Fibroblast of villous mesenchyme (primary cell): ENCODE results near the gene AHDC1. TPM values are rescaled to one million over a fixed set of nuclear protein-coding genes. Genes with fewer than 3 reads are reported as not detected.

Experiments
- DNase-seq: peaks from one replicate; pipeline ENCODE4 v3.0.0-alpha.2; 2010; ENCODE audit warnings: low read depth
- H3K4me3 ChIP-seq: 2 replicates; pipeline ENCODE4 v1.5.1; 2011; ENCODE audit warnings: low read depth, mild to moderate bottlenecking, low read length
- total RNA-seq: library from RNA; depleted of rRNA; stranded (reverse); fragments of >200 nt; gene quantifications from 2 replicates; pipeline ENCODE4 v1.2.3, GENCODE V29; 2012
- TF ChIP-seq, protein P1 (sequence below): IDR thresholded peaks from 2 replicates; pipeline ENCODE4 v1.5.1; 2012; ENCODE audit warnings: low read depth, mild to moderate bottlenecking, low read length; ENCODE audit not compliant: insufficient read depth

AHDC1 gene
- total RNA-seq, 1 donor: 22.5 TPM

DNA sequence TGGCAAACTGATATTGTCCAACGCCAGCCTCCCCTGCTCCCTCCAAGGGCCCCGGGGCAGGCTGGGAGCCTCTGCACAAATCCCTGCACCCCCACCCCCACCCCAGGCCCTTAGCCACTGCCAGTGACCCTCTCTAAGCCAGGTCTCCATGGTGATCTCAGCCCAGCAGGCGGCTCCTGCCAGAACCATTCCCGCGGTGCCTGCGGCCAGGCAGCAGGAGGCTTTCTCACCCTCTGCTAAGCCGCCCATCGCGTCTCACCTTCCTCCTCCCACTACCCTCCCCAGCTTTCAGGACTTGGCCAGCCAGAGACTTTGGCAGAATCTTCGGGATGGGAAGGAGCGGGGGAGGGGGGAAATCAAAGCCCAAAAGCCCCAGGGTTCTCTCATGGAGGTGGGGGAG lies 67.2 kb downstream of the AHDC1 start:
- no peak overlapping the region for H3K4me3 ChIP-seq
- TF ChIP-seq, protein P1, sequence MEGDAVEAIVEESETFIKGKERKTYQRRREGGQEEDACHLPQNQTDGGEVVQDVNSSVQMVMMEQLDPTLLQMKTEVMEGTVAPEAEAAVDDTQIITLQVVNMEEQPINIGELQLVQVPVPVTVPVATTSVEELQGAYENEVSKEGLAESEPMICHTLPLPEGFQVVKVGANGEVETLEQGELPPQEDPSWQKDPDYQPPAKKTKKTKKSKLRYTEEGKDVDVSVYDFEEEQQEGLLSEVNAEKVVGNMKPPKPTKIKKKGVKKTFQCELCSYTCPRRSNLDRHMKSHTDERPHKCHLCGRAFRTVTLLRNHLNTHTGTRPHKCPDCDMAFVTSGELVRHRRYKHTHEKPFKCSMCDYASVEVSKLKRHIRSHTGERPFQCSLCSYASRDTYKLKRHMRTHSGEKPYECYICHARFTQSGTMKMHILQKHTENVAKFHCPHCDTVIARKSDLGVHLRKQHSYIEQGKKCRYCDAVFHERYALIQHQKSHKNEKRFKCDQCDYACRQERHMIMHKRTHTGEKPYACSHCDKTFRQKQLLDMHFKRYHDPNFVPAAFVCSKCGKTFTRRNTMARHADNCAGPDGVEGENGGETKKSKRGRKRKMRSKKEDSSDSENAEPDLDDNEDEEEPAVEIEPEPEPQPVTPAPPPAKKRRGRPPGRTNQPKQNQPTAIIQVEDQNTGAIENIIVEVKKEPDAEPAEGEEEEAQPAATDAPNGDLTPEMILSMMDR: no peak
- DNase-seq: peak; percentile 82

DNA sequence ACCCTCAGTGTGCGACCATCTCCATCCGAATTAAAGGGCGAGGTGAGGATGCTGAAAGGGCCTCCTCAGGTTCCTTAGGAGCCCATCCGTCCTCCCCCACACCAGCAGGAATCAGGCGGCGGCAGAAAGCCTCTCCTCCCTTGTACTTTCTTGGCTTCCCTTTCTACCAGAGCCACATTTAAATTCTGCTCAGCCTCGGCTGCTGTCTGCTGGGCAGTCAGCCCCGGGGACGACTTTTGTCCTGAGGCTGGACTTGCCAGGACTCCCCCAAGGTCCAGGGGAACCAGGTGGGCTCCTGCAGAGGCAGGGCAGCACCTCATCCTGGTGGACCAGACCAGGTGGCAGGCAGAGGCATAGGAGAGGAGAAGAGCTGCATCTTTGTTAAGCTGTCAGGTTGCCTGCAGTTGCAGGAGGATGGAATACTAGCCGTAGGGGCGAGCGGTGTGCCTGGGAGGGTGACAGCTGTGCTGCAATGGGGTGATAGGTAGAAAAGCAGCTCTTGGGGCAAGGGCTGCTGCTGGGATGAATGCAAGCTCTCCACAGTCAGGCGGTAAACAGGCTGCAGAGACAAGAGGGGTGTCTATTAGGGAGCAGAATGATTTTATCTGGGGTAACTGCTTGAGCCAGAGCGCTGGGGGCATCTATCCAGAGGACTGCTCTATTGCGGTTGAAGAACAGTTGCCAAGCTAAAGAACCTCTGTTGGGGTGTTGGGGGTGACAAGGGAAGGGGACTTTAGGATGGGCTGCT lies 67.8 kb downstream of the AHDC1 start:
- TF ChIP-seq, protein P1: no peak
- H3K4me3 ChIP-seq: no peak overlapping the region
- DNase-seq: no peak

DNA sequence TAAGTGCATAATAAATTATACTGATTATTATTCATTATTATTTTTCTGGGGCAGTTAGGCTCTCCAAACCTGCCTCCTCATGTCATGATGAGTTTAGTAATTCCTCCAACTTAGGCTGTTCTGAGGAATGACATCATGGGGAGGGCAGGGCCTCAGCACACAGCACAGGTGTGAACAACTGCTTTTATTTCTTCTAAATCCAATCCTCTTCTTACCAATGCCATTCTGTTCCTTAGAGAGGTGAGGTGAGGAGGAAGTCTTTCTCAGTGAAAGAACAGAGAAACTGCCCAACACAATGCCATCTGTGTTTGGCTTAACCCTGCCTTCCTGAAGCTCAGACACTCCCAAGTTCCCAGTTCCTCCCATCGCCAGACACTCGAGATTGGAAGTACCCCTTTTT lies 68.6 kb downstream of the AHDC1 start:
- TF ChIP-seq, protein P1: no peak
- DNase-seq: no peak
- H3K4me3 ChIP-seq: no peak overlapping the region

DNA sequence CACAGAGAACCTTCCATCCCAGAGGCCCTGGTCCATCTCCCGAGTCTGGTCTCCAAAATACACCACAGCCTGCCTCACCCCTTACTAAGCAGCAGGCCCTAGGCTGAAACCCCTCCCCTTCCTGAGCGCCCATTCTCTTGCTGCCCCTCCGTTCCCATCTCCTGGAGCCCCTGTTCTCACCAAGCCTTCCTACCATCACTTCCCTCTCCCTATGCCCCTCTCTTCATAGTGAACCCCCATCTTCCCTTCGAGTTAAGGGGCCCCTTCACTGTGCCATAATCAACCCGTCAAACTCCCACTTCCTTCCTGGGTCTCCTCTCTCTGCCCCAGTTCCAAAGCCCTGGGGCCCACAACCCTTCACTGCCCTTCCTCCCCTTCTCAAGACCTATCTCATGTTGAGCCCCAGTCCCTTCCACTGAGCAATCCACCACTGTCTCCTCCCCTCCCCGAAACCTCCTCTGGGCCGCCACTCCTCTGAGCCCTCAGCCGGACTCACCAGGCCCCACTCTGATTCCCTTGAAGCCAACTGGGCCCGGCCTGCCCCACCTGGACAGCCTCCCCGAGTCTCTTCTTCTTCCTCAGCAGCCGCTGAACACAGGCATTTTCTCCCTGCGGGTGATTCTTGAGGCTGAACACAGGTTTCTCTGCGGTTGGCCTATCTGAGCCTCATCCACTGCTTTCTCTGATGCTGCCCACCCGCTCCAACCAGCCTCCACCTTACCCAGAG lies 71.8 kb downstream of the AHDC1 start:
- H3K4me3 ChIP-seq: no peak overlapping the region
- DNase-seq: no peak
- TF ChIP-seq, protein P1: no peak

DNA sequence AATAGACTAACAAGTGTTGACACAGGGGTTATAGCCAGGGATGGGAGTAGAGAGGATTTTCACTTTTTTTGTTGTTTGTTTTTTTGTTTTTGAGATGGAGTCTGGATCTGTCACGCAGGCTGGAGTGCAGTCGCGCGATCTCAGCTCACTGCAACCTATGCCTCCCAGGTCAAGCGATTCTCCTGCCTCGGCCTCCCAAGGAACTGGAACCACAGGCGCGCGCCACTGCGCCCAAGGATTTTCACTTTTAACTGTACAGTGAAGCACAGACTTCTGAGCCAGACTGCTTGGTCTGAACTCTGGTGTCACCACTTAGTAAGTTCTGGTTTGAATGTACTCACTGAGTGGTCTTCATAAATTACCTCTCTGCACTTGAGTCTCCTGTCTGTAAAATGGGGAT lies 73.8 kb downstream of the AHDC1 start:
- no peak for DNase-seq
- no peak overlapping the region for H3K4me3 ChIP-seq
- TF ChIP-seq, protein P1: no peak

DNA sequence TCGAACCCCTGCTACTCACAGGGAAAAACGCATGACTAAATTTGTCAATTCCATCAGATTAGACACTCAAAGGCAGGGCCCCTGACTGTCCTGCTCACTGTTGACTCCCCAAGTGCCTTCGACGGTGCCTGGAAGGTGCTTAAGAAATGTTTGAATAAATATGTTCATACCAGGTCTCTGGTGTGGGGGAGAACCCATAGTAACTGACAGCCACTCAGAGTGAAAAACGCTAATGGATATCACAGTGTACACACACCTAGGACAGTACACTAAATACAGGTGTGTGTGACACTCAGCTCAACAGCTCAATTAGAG lies 74.3 kb downstream of the AHDC1 start:
- no peak overlapping the region for H3K4me3 ChIP-seq
- DNase-seq: no peak
- TF ChIP-seq, protein P1: no peak
